Forelimb muscle (tissue), 1 donor: ENCODE results near the gene RPS6KL1. TPM values are rescaled to one million over a fixed set of nuclear protein-coding genes. Genes with fewer than 3 reads are reported as not detected.

Experiments
- DNase-seq: peaks from one replicate; pipeline ENCODE4 v3.0.0-alpha.2; 2013; ENCODE audit warnings: low read depth
- polyA plus RNA-seq: library from polyadenylated mRNA; unstranded; fragments of 120-200 nt; gene quantifications from one replicate; pipeline ENCODE4 v1.2.1, GENCODE V29; 2013; ENCODE audit not compliant: insufficient read length

The RPS6KL1 gene
- polyA plus RNA-seq, 1 donor: 13.5 TPM

GRCh38 chr14:74952180-74952665, 29.2 kb upstream of the RPS6KL1 start:
- DNase-seq: no peak

DNA sequence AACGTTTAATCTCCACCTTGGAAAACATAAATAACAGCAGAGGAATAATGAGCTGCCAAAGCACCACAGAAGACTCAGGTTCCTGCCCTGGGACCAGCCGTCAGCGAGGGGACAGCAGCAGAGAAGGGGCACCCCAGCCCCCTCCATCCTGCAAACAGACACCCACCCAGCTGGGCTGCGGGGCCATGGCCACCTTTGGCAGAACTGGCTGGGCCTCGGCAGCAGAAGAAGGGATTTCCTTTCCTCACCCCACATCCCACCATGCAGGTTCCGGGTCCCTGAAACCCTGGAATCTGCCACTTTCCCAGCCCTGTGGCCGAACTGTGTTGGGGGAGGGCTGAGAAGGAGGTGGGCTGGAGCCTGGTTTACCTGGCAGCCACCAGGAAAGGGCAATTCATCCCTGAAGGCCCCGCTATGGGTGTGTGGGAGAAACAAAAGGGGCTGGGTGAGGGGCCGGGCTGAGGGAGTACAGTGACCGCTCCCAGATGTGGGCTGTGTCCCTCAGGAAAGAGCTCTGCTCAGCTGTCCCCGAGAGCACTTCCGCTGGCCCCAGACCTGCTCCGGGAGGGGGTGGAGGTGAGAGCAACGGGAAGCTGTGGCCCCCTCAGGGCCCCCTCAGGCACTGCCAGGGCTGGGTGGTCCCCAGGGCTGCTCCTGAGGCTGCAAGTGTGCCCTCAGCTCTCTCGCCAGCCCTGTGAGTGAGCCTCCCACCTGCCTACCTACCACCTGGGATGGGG, 28.6 kb upstream of the RPS6KL1 start:
- DNase-seq: no peak

DNA sequence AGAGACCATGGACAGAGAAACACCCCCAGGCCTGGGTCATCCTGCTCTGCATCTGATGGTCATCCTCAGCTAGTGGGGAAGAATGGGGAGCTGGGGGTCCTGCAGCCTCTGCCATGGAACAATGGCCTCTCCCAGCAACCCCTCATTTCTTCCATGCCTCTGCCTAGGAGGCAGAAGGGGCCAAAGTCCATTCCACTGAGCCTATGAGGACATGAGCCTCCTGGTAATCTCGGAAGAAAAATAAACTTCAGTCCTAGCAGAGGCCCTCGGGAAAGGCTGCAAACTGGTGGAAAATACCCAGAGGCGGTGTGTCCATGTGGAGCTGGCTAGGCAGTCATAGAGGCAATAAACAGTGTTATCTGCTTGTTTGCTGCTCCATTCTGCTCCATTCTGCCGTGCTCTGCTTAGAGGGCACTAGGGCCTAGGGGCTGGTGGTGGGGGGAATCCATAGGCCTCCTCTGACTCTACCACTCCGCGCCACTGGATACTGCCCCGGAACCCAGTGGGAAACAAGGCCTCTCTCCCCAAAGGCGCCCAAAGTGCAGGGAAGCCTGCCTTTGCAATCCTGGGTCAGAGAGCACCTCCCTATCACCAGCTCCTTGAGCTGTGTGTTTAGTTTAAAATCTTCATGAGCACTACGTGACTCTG, 27.9 kb upstream of the RPS6KL1 start:
- DNase-seq: no peak

DNA sequence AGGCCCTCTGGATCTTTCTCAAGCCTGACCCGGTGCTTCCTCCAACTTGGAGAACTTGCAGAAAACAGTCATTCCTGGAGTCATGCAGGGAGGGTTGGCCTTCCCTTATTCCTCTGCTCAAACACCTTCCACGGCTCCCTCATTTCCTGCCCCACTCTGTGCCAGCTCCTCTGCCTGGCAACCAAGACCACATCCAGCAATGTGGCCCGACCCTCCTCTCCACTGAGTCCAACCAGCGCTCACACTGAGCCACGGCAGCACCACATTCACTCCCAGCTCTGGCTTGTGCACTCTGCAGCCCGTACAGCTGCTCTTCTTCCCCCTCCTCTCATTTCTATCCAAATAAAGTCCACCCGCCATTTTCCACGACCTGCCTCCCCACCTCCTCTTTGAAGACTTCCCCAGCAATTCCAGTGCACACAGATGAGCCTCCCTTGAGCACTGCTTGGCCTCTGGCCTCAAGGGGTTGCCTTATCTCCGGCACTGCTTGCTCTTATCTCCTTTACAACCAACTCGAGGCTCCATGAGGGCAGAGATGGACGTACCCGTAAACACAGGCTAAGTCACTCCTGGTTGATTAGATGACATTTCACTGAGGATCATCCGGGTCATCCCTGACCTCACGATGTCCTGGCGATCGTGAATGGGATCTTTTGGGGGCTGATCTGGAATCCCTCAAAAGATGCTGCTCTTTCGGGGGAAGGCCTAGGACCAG, 27.0 kb upstream of the RPS6KL1 start:
- no peak for DNase-seq

DNA sequence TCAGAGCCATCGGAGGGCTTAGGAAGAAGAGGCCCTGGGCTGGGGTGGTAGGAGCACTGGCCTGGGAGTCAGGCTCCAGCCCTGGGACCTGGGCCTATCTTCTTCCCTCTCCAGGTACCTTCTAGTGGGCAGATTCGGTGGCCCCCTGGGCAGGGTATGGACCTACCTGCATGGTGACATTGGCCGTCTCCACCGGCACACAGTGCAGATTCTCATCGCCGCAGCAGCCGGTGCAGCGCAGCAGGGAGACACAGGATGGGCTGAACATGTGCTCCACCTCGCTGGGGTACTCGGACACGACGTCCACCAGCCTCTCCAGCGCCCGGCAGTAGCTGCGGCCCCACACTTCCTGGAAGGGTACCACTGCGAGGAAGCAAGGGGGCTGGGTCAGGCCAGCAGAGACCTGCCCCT, 26.1 kb upstream of the RPS6KL1 start:
- DNase-seq: no peak

GRCh38 chr14:74948228-74949175, 25.4 kb upstream of the RPS6KL1 start:
- no peak for DNase-seq

GRCh38 chr14:74947353-74948227, 24.5 kb upstream of the RPS6KL1 start:
- no peak for DNase-seq

DNA sequence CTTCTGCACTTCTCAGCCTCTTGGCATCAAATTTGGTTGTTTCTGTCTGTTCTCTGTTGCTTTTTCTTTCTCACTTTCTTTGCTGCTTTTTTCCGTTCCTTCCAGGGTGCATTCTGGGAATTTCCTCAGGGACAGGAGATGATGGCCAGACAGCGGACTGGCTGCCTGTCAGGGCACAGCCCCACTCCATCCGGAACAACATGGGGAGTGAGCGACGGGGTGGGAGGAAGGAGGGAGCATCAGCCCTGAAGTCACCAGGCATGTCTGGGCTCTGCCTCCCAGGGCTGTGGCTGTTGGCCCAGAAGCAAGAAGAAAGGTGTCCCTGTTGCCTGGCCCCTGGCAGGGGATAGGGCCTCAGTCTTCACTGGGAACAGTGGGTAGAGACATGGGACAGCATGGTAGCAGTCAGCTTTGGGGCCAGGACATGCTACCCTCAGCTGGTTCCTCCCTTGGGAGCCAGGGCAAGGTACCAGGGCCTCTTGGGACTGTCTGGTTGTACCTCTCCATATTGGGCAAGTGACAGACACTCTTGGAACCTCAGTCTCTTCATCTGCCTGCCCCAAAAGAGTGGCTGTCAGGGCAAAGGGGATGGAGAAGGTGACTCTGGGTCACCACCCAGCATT, 23.7 kb upstream of the RPS6KL1 start:
- DNase-seq: no peak

DNA sequence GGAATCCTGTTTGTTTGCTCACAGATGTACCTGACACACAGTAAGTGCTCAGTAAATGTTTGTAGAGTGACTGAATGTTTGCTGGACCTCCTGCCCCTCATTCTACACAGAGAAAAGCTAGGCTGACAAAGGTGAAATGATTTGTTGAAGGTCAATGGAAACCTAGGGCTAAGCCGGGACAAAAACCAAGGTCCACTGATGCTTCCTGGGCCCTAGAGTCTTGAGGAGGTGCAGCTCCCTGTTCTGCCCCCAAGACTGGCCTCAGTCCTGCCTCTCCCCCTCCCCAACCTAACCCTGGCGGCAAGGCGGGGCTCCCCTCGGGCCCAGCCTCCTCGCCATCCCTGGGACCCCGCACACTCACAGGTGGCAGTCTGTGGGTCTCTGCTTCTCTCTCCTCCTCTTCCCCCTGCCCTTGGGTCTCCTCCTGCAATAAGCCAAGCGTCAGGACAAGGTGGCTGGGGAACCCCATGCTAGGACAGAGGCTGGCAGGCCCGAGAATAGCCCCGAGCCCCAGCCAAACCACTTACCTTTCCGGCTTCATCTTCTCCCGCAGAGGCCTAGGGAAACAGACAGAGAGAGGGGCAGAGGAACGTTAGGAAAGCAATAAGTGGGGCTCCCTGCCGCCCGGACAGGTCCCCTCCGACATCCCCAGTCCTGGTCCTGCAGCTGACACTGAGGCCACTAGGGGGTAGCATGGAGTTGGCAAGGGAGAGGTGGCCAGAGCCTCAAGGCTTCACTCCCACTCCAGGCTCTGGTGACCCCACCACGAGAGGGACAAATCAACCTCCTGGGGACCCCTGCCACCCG, 23.0 kb upstream of the RPS6KL1 start:
- no peak for DNase-seq

GRCh38 chr14:74945261-74945851, 22.3 kb upstream of the RPS6KL1 start:
- no peak for DNase-seq

DNA sequence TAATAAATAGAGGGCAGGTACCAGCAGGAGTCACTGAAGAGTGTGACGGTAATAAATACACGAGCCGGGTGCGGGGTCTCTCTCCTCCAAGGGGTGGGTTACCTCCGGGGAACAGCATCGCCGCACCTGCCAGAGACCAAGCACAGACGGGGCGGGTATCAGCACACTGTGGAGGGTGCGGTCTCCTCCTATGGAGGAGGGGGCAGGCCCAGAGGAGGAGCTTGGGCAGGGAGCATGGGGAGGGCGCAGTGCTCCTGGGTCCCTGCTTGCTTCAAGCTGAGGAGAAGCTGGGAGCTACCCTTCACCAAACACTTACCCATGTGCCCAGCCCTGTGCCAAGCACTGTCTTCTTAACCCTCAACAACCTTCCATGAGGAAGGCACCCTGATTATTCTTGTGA, 19.5 kb upstream of the RPS6KL1 start:
- DNase-seq: no peak

GRCh38 chr14:74942181-74942580, 19.1 kb upstream of the RPS6KL1 start:
- no peak for DNase-seq

DNA sequence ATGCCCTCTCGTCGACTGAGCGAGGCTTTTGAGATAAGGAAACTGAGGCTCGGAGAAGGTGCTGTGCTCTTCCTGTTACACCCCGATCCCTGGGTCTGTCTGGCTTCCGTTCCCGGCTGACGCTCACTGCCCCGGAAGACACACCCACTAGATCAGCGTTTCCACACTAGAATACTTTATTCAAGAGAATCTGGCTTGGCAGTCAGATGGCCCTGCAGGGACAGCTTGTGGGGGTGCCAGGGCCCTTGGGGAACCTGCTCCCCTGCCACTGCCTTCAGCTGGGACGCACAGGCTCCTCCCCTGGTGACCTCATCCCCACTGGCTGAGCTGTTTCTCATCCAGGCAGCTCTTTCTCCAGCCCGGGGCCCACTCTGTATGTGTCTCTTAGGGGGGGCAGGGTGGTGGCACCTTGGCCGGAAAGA, 18.6 kb upstream of the RPS6KL1 start:
- no peak for DNase-seq

- no peak for DNase-seq
These were observed 18.0 kb upstream of the RPS6KL1 start for GRCh38 chr14:74940956-74941565.

DNA sequence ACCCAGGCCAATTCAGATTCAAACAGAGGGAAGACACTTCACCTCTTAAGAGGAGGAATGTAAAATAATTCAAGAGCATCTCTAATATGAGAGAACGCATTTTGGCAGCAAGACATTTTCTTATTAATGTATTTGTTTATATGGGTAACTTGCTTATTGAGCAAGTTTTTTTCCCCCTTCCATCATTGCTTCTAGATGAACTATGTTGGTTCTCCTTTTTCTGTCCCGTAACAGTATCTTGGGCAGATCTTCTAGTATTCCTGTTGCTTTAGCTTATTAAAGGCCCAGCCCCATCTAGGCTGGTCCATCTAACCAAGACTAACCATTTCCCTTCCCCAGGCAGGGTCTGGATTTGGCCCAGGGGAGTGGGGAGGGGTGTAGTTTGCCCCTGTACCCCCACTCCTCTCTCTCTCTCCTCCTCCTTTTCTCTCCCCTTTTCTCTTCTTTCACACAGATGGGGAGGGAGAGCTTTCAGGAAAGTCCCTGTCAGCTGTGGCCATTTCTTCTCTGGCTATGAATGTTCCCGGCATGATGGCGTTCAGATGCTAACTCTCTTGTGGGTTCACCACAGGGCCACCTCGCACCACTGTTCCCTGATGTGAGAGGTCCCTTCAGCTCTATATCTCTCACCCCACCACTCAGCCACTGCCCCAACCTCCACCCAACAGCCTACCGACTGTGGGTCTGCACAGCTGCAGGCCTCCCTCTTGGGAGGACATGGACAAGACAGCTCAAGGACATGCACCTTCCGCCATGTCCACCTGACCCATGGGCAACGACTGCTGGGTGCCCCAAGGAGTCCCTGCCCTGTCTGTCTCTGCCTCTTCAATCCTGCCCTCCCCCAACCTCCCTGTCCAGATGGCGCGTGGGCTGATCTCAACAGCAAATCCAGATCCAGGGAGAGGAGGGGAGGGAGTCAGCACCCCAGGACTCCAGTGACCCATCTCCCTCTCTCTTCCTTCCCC, 15.8 kb upstream of the RPS6KL1 start:
- no peak for DNase-seq

GRCh38 chr14:74937171-74937570, 14.1 kb upstream of the RPS6KL1 start:
- no peak for DNase-seq

- no peak for DNase-seq
These were observed 13.7 kb upstream of the RPS6KL1 start for GRCh38 chr14:74936731-74937130.
